Activated T-helper 2 cell treated with anti-CD3 and anti-CD28 coated beads, Interferon-gamma antibody, Interleukin-2, Interleukin-4, amounts not matched to agents 10 μg/mL and 5 μg/mL and 100 μg/mL, durations not matched to agents 14 hours and 24 hours and 36 hours (primary cell): ENCODE measurements around the gene AP3B1. TPM values are rescaled to one million over a fixed set of nuclear protein-coding genes. Genes with fewer than 3 reads are reported as not detected.

Experiments
- DNase-seq: peaks from one replicate; pipeline ENCODE4 v3.0.0; 2021; ENCODE audit warnings: low spot score
- H3K27ac Mint-ChIP-seq: one replicate; pipeline ENCODE4 v1.8.0; 2021; ENCODE audit warnings: mixed read lengths
- H3K27me3 Mint-ChIP-seq: one replicate; pipeline ENCODE4 v1.8.0; 2021; ENCODE audit warnings: low read depth, mixed read lengths
- H3K36me3 Mint-ChIP-seq: one replicate; pipeline ENCODE4 v1.8.0; 2021; ENCODE audit warnings: low read depth, mixed read lengths
- H3K4me1 Mint-ChIP-seq: one replicate; pipeline ENCODE4 v1.8.0; 2021; ENCODE audit warnings: low read depth, mixed read lengths
- H3K4me3 Mint-ChIP-seq: one replicate; pipeline ENCODE4 v1.8.0; 2021; ENCODE audit warnings: low read depth, mild to moderate bottlenecking, moderate library complexity, mixed read lengths
- H3K9me3 Mint-ChIP-seq: one replicate; pipeline ENCODE4 v1.8.0; 2021; ENCODE audit warnings: mixed read lengths
- intact Hi-C: fragments of 100-400 bp; cut with micrococcal nuclease; formaldehyde crosslinking; loops from one replicate; pipeline ENCODE4 v1.15.1; 2023
- total RNA-seq: library from RNA; stranded (reverse); gene quantifications from 2 replicates; pipeline ENCODE4 v1.2.3, GENCODE V29; 2022

The AP3B1 gene
- total RNA-seq, 1 donor from 2014 or later = 43.9 TPM

DNA sequence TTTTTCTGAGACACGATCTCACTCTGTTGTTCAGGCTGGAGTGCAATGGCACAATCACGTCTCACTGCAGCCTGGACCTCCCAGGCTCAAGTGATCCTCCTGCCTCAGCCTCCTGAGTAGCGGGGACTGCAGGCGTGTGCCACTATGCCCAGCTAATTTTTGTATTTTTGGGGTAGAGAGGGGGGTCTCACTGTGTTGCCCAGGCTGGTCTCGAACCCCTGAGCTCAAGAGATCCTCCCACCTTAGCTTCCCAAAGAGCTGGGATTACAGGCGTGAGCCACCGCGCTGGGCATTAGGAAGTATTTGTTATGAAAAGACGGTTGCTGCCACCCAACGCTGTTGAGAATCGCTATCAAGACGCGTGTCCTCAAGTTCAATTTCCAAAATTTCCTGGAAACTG is 337.4 kb downstream of the AP3B1 start:
- Mint-ChIP-seq H3K4me1 (peaks cover 15% of the 10 kb centered on the region), H3K27ac (no peak overlapping the region), H3K9me3 (no peaks in the 10 kb centered on the region), H3K36me3 (no peaks in the 10 kb centered on the region), H3K27me3 (peaks cover 39% of the 10 kb centered on the region), H3K4me3 (no peak overlapping the region)
- intact Hi-C loops = no loop called here
- DNase-seq = no peak

DNA sequence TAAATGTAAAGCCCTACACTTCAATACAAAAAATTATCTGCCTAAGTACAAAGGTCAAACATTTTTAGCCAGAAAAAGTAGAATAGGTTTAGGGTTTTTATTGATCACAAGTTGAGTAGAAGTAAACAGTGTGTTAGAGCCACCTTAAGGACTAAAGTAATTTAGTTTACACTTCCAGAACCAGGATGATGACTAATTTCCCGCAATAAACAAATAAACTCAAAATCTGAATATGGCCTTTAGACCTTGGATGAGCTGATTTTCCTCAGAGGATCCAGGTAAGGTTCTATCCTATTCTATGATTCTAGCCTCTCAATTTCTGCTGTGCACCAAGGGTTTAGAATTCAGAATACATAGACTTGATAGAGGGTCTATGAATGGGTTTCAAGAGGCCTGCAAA is 338.9 kb downstream of the AP3B1 start:
- intact Hi-C loops = no loop called here
- no peaks in the 10 kb centered on the region for H3K9me3 Mint-ChIP-seq
- H3K27ac Mint-ChIP-seq = no peak overlapping the region
- no peak overlapping the region for H3K4me3 Mint-ChIP-seq
- H3K27me3 Mint-ChIP-seq = peaks cover 41% of the 10 kb centered on the region
- no peaks in the 10 kb centered on the region for H3K36me3 Mint-ChIP-seq
- DNase-seq = no peak
- peaks cover 12% of the 10 kb centered on the region for H3K4me1 Mint-ChIP-seq

DNA sequence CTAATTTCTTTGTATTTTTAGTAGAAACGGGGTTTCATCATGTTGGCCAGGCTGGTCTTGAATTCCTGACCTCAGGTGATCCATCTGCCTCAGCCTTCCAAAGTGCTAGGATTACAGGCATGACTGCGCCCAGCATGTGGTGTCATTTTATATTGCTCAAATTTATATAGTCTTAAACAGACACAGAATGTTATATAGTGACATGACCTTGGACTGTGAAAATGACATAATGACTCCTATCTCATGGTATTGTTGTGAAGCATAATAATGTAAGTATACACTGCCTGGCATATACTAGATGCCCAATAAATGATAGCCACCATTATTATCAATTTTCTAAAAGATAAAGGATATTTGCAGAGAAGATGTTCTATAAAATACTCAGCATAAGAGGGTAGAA is 341.1 kb downstream of the AP3B1 start:
- H3K27me3 Mint-ChIP-seq = peaks cover 31% of the 10 kb centered on the region
- no peaks in the 10 kb centered on the region for H3K36me3 Mint-ChIP-seq
- H3K4me3 Mint-ChIP-seq = no peak overlapping the region
- DNase-seq = no peak
- peaks cover under 1% of the 10 kb centered on the region for H3K4me1 Mint-ChIP-seq
- H3K9me3 Mint-ChIP-seq = no peaks in the 10 kb centered on the region
- intact Hi-C loops = no loop called here
- H3K27ac Mint-ChIP-seq = no peak overlapping the region

DNA sequence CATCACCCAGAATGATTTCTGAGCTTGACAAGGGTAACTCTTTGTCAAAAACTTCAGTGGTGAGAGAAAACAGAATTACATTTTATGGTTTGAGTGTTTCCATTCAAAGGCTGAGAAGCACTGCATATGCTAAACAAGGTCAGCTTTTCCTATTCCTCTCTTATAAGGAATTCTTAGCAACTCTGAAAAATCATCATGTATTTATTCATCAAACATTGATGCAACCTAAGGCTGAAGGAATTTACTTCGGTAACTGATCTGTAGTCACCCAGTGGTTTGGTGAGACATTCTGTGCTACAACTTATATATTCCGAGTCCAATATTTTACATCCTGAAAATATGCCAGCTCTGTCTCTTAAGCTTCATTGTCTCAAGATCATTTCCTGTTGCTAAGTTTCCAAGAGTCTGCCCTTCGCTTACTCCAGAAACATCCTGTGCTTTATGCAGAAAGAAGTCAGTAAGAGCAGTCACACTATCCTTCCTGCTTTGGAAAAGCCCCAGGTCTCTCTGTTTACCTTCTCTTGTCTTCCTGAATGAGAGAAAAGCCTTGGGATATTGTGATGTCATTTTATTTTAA is 341.8 kb downstream of the AP3B1 start:
- Mint-ChIP-seq H3K27me3 (peaks cover 27% of the 10 kb centered on the region), H3K4me3 (no peak overlapping the region), H3K4me1 (no peaks in the 10 kb centered on the region), H3K9me3 (no peaks in the 10 kb centered on the region), H3K27ac (no peak overlapping the region), H3K36me3 (no peaks in the 10 kb centered on the region)
- intact Hi-C loops = no loop called here
- no peak for DNase-seq

Other genes with a start within 250 kb of the AP3B1 start
- 17.1 and 17.7 TPM in 2 replicates for gene SCAMP1, start 65.9 kb upstream of the AP3B1 start, total RNA-seq